IPS-15b (cell line): ENCODE results near the gene EBF3.

ENCODE experiments used
- H3K27me3 ChIP-seq: one replicate; pipeline ENCODE4 v1.6.1; 2013; ENCODE audit warnings: low read length; ENCODE audit not compliant: control insufficient read depth, insufficient read depth
- H3K36me3 ChIP-seq: one replicate; pipeline ENCODE4 v1.6.1; 2013; ENCODE audit warnings: low read length; ENCODE audit not compliant: control insufficient read depth, insufficient read depth
- H3K4me1 ChIP-seq: one replicate; pipeline ENCODE4 v1.6.1; 2013; ENCODE audit warnings: mild to moderate bottlenecking, low read length; ENCODE audit not compliant: control insufficient read depth, insufficient read depth
- H3K4me3 ChIP-seq: one replicate; pipeline ENCODE4 v1.5.1; 2013; ENCODE audit warnings: low read depth, low read length
- H3K9ac ChIP-seq: one replicate; pipeline ENCODE4 v1.6.1; 2013; ENCODE audit warnings: low read depth, mild to moderate bottlenecking, low read length
- H3K9me3 ChIP-seq: one replicate; pipeline ENCODE4 v1.6.1; 2013; ENCODE audit warnings: mild to moderate bottlenecking, low read length; ENCODE audit not compliant: control insufficient read depth, insufficient read depth

Gene EBF3

DNA sequence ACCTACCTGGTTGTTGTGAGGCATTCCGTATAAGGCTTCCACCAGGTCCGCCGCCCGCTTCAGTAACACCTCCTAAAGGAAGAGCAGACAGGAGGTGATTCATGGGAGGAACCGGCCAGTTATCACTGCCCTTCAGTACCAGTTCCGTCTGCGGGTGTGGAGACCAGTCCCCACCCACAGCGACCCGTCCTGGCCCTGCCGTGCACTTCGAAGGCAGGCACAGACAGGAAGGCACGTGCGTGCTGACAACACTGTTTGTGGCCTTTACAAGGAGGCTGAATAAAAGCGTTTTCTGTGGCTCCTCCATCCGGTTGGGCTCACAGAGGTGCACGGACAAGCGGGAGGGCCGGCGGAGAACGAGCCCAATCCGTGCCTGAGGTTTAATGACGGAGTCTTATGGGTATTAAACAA lies 120.9 kb downstream of the EBF3 start:
- no peak overlapping the region for H3K4me3 ChIP-seq
- no peaks in the 10 kb centered on the region for H3K27me3 ChIP-seq
- H3K4me1 ChIP-seq: no peaks in the 10 kb centered on the region
- H3K36me3 ChIP-seq: no peaks in the 10 kb centered on the region
- H3K9me3 ChIP-seq: no peaks in the 10 kb centered on the region
- no peak overlapping the region for H3K9ac ChIP-seq

GRCh38 chr10:129842031-129842430 lies 122.0 kb downstream of the EBF3 start:
- Histone ChIP-seq H3K9ac (no peak overlapping the region), H3K4me1 (no peaks in the 10 kb centered on the region), H3K9me3 (no peaks in the 10 kb centered on the region), H3K36me3 (no peaks in the 10 kb centered on the region), H3K4me3 (no peak overlapping the region), H3K27me3 (no peaks in the 10 kb centered on the region)

- no peaks in the 10 kb centered on the region for H3K9me3 ChIP-seq
- H3K4me3 ChIP-seq: no peak overlapping the region
- no peaks in the 10 kb centered on the region for H3K27me3 ChIP-seq
- H3K9ac ChIP-seq: no peak overlapping the region
- H3K36me3 ChIP-seq: no peaks in the 10 kb centered on the region
- no peaks in the 10 kb centered on the region for H3K4me1 ChIP-seq
Measured at GRCh38 chr10:129841590-129841989, 122.5 kb downstream of the EBF3 start.

GRCh38 chr10:129841071-129841470 lies 123.0 kb downstream of the EBF3 start:
- no peaks in the 10 kb centered on the region for H3K4me1 ChIP-seq
- H3K4me3 ChIP-seq: no peak overlapping the region
- no peak overlapping the region for H3K9ac ChIP-seq
- H3K27me3 ChIP-seq: no peaks in the 10 kb centered on the region
- H3K36me3 ChIP-seq: no peaks in the 10 kb centered on the region
- H3K9me3 ChIP-seq: no peaks in the 10 kb centered on the region

GRCh38 chr10:129840196-129840590 lies 123.9 kb downstream of the EBF3 start:
- no peaks in the 10 kb centered on the region for H3K4me1 ChIP-seq
- no peaks in the 10 kb centered on the region for H3K9me3 ChIP-seq
- no peak overlapping the region for H3K4me3 ChIP-seq
- H3K36me3 ChIP-seq: no peaks in the 10 kb centered on the region
- H3K27me3 ChIP-seq: no peaks in the 10 kb centered on the region
- H3K9ac ChIP-seq: no peak overlapping the region

DNA sequence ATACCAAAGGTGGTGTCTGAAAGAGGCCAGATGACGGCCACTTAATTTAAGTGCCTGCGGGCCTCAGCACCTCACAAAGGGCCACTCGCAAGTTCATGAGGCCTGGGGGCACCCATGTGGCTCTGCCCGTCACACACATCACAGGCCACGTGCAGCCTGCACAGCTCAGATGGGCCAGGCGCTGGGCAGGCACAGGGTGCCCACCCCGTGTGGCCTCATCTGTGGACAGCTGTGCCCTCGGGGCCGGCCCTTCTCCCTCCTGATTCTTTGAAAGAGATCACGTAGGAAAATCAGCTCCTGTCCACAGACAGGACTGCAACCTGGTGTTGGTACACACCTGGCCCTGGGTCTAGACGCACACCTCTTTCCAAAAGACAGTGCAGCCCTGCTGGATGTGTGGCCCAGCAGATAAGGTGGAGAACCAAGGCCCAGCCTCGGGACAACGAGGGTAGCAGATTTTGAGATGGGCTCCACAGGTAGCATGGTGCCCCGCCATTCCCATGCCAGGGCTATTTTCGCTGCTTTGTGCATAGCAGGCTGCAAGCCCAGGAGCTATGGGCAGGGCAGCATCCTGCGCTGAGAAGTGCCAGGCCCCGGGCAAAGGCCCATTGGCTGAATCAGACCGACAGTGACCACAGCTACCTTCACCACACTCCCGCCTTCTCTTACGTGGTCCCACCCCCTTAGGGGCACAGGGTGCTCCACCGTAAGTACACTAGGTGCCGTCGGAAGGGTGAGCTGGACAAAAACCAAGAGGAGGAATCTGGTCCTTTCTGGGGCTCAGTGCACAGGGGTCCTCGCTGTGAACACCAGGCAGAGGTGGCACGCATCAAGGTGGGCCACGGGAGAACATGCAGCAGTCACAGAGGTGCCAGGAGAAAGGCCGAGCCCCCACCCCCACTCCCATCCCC lies 124.5 kb downstream of the EBF3 start:
- Histone ChIP-seq H3K4me1 (no peaks in the 10 kb centered on the region), H3K9me3 (no peaks in the 10 kb centered on the region), H3K4me3 (no peak overlapping the region), H3K36me3 (no peaks in the 10 kb centered on the region), H3K9ac (no peak overlapping the region), H3K27me3 (no peaks in the 10 kb centered on the region)

DNA sequence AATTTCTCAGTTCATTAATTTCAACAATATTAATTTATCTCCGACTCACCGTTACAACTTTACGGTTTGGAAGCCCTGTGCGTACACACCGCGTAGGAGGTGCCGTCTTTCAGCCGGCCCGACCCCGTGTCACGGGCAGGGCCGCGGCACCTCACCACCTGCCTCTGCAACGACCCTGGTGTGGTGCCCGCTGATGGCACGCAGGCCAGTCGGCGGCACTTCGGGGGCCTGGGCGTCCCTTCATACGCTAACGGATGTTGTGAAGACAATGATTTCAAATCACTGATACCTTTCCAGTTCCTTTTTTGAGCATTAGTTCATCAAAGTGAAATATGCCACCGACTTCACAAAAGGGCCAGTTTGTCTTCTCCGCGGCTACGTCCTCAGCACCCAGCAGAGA lies 125.3 kb downstream of the EBF3 start:
- Histone ChIP-seq H3K27me3 (no peaks in the 10 kb centered on the region), H3K4me1 (no peaks in the 10 kb centered on the region), H3K4me3 (no peak overlapping the region), H3K9me3 (no peaks in the 10 kb centered on the region), H3K36me3 (no peaks in the 10 kb centered on the region), H3K9ac (no peak overlapping the region)

DNA sequence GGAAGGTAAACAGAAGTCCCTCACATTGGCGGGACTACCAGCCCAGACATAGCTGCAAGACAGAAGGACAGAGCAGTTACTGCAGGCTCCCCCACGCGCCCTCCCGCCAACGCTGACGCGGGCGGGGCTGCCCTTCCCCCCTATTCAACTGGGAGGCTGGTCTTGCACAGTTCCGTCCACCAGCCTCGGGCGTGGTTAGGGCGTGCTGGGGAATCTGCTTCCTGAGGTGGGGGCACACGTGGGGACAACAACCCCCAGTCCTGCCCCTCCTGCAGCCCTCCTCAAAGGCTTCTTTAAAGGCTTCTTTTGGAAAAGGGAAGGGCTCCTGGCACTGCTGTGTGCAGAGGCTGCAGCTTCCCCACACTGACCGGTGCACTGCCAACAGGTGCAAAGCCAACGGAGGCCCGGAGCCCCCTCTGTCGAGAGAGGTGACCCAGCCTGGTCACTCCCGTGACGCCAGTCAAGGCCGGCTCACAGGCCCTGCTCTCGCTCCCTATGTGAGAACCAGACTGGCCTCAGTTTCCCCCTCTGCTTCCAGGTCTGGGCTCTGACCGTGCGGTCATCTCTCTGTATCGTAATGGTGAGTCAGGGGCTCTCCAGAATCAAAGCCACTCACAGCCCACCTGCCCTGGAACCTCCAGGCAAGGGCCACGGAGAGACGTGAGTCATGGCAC lies 126.0 kb downstream of the EBF3 start:
- H3K27me3 ChIP-seq: no peaks in the 10 kb centered on the region
- no peak overlapping the region for H3K4me3 ChIP-seq
- H3K9ac ChIP-seq: no peak overlapping the region
- no peaks in the 10 kb centered on the region for H3K36me3 ChIP-seq
- no peaks in the 10 kb centered on the region for H3K4me1 ChIP-seq
- no peaks in the 10 kb centered on the region for H3K9me3 ChIP-seq

DNA sequence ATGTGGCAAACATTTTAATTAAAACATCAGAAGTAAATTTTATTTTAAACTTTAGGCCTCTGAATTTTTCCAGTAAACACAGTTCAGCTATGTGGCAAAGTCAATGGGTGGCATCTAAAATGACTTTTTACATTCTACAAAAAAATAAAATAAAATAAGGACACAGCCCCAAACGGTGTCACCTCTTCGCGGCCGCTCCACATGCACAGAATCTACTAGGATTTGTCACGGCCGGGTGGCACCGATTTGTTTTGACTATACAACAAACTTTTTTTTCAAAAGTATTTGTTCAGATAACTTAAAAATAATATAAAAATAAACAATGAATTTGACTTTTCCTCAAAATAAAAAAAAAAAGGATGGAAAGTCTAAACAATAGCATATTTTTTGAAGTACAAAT lies 127.8 kb downstream of the EBF3 start:
- no peak overlapping the region for H3K9ac ChIP-seq
- H3K4me1 ChIP-seq: no peaks in the 10 kb centered on the region
- no peaks in the 10 kb centered on the region for H3K27me3 ChIP-seq
- no peak overlapping the region for H3K4me3 ChIP-seq
- H3K36me3 ChIP-seq: no peaks in the 10 kb centered on the region
- H3K9me3 ChIP-seq: no peaks in the 10 kb centered on the region

- no peaks in the 10 kb centered on the region for H3K4me1 ChIP-seq
- H3K4me3 ChIP-seq: no peak overlapping the region
- no peaks in the 10 kb centered on the region for H3K27me3 ChIP-seq
- H3K36me3 ChIP-seq: no peaks in the 10 kb centered on the region
- H3K9me3 ChIP-seq: no peaks in the 10 kb centered on the region
- H3K9ac ChIP-seq: no peak overlapping the region
Measured at GRCh38 chr10:129833994-129834739, 129.9 kb downstream of the EBF3 start.

- H3K4me1 ChIP-seq: no peaks in the 10 kb centered on the region
- H3K4me3 ChIP-seq: no peak overlapping the region
- no peaks in the 10 kb centered on the region for H3K36me3 ChIP-seq
- no peaks in the 10 kb centered on the region for H3K9me3 ChIP-seq
- no peak overlapping the region for H3K9ac ChIP-seq
- no peaks in the 10 kb centered on the region for H3K27me3 ChIP-seq
Measured at GRCh38 chr10:129833468-129833950, 130.6 kb downstream of the EBF3 start.
